Fibroblast of lung (primary cell): ENCODE measurements around the gene RPL36A.

Experiments used
- CTCF ChIP-seq, 2 donors: IDR thresholded peaks in 1 of 2; conservative IDR thresholded peaks in 1 of 2; 1 replicate in 1 of 2; 2 replicates in 1 of 2; pipeline ENCODE4 v1.5.1; 2011 to 2012; ENCODE audit warnings: low read length in 2 of 2, control low read depth in 1 of 2, inconsistent platforms in 1 of 2, low read depth in 1 of 2, mild to moderate bottlenecking in 1 of 2
- EZH2 ChIP-seq: IDR thresholded peaks from 2 replicates; pipeline ENCODE4 v1.5.1; 2012; ENCODE audit warnings: low read length, control low read depth, mild to moderate bottlenecking; ENCODE audit errors: missing control alignments

DNA sequence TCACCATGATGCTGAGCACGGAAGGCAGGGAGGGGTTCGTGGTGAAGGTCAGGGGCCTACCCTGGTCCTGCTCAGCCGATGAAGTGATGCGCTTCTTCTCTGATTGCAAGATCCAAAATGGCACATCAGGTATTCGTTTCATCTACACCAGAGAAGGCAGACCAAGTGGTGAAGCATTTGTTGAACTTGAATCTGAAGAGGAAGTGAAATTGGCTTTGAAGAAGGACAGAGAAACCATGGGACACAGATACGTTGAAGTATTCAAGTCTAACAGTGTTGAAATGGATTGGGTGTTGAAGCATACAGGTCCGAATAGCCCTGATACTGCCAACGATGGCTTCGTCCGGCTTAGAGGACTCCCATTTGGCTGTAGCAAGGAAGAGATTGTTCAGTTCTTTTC is 21.2 kb downstream of the RPL36A start:
- no peak for TF ChIP-seq CTCF (conservative IDR thresholded peaks at IDR 0.05 in 1 of 2, IDR thresholded peaks at IDR 0.05 in 1 of 2; ENCODE audit: low read depth in 1 of 2, low read length in 2 of 2)
- no peak for TF ChIP-seq EZH2
